GM23248 (cell line): Measurements from ENCODE around the gene ULK4.

Experiments
- EZH2 ChIP-seq: fragments of 200-600 bp; sonication (generic); IDR thresholded peaks from 2 replicates; pipeline ENCODE4 v1.6.1; 2018; ENCODE audit warnings: antibody characterized with exemption, mild to moderate bottlenecking; ENCODE audit not compliant: insufficient read depth, poor library complexity, severe bottlenecking
- EZH2phosphoT487 ChIP-seq: fragments of 200-600 bp; sonication (generic); IDR thresholded peaks from 2 replicates; pipeline ENCODE4 v1.6.1; 2018; ENCODE audit warnings: antibody characterized with exemption, moderate library complexity, mild to moderate bottlenecking, low read depth; ENCODE audit not compliant: insufficient read depth

- no peak for TF ChIP-seq EZH2
- TF ChIP-seq EZH2phosphoT487, result no peak
Observed at GRCh38 chr3:41565003-41565402, 396.9 kb downstream of the ULK4 start.
